AG04450 (cell line): ENCODE measurements around the gene TNS3. TPM values are rescaled to one million over a fixed set of nuclear protein-coding genes. Genes with fewer than 3 reads are reported as not detected.

ENCODE experiments used
- CTCF ChIA-PET: fragments of 300-600, 350-600 bp; formaldehyde crosslinking; extraction: SDS; loops from one replicate; lab custom pipeline; 2022; ENCODE audit warnings: antibody characterized with exemption, inconsistent platforms; lab: Charles Lee
- POLR2A ChIA-PET: fragments of 350-600 bp; formaldehyde crosslinking; extraction: SDS; loops from one replicate; lab custom pipeline; 2021; ENCODE audit warnings: antibody characterized with exemption, inconsistent platforms; lab: Yijun Ruan, JAX
- DNase-seq: peaks from one replicate; pipeline ENCODE4 v3.0.0-alpha.2; 2011; ENCODE audit warnings: low read depth, low spot score
- H3K27ac ChIP-seq: one replicate; pipeline ENCODE4 v1.5.1; 2012; ENCODE audit warnings: low read depth, low read length, control low read depth
- H3K27me3 ChIP-seq: one replicate; pipeline ENCODE4 v1.6.0; 2012; ENCODE audit warnings: low read length; ENCODE audit not compliant: control insufficient read depth, insufficient read depth
- H3K4me3 ChIP-seq: 2 replicates; pipeline ENCODE4 v1.5.1; 2011; ENCODE audit warnings: mild to moderate bottlenecking, low read depth, low read length, control low read depth
- H3K9me3 ChIP-seq: 2 replicates; pipeline ENCODE4 v1.5.1; 2012; ENCODE audit warnings: low read length; ENCODE audit not compliant: control insufficient read depth, insufficient read depth
- polyA plus RNA-seq: library from polyadenylated mRNA; depleted of rRNA; stranded (reverse); fragments of >200 nt; gene quantifications from 2 replicates; pipeline ENCODE4 v1.2.3, GENCODE V29; 2011
- TF ChIP-seq, protein P1 (sequence below): IDR thresholded peaks from 2 replicates; pipeline ENCODE4 v1.5.1; 2011; ENCODE audit warnings: low read depth, low read length, control low read depth, inconsistent platforms

TNS3 gene
- polyA plus RNA-seq, 1 experiment, result 131 TPM

DNA sequence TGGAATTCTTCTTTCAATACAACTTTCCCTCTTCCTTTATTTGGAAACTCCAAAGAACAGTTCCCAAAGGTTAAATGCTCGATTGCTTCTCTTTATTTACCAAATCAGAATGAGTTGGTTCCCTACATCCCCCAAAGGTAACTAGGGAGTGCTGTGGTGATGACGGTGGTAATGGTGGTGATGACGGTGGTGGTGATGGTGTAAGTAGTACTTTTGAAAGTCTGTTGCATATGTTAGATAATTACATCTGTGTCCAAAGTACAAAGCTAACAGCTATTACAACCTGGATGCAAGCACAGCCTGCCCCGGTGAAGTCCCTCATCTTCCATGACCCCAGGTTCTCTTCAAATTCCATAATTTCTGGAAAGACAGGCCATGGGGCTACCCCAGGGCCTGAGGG lies 115.1 kb downstream of the TNS3 start:
- H3K9me3 ChIP-seq, result no peaks in the 10 kb centered on the region
- ChIA-PET POLR2A (interaction anchor here (0.6 to 0.7 kb wide), 2 partner anchors 28 to 321 kb away, joined by 3 to 5 read pairs; no protein-coding TSS in a partner anchor), CTCF (no interaction called here)
- no peak for DNase-seq
- TF ChIP-seq, protein P1, sequence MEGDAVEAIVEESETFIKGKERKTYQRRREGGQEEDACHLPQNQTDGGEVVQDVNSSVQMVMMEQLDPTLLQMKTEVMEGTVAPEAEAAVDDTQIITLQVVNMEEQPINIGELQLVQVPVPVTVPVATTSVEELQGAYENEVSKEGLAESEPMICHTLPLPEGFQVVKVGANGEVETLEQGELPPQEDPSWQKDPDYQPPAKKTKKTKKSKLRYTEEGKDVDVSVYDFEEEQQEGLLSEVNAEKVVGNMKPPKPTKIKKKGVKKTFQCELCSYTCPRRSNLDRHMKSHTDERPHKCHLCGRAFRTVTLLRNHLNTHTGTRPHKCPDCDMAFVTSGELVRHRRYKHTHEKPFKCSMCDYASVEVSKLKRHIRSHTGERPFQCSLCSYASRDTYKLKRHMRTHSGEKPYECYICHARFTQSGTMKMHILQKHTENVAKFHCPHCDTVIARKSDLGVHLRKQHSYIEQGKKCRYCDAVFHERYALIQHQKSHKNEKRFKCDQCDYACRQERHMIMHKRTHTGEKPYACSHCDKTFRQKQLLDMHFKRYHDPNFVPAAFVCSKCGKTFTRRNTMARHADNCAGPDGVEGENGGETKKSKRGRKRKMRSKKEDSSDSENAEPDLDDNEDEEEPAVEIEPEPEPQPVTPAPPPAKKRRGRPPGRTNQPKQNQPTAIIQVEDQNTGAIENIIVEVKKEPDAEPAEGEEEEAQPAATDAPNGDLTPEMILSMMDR, result no peak
- H3K27ac ChIP-seq, result no peak overlapping the region
- no peak overlapping the region for H3K4me3 ChIP-seq
- H3K27me3 ChIP-seq, result no peaks in the 10 kb centered on the region

DNA sequence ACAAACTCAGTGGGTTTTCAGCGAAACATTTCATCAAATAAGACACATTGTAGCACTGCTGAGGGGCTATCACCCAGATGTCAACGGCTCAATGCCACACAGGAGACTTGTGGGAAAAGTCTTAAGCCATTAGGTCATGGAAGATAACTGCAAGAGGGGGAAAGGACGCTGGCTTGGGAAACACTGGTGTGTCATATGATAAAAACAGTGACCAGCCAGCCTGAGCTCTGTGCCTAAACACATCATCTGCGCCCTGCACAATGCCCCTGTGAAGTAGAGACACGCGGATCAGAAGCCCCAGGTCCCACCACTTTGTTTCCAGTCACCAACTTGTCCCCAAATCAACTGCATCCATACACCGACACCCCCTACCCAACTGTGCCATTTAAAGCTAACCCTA lies 116.7 kb downstream of the TNS3 start:
- ChIA-PET POLR2A (no interaction called here), CTCF (no interaction called here)
- Histone ChIP-seq H3K9me3 (peaks cover 2% of the 10 kb centered on the region; the same call in 1 of the 2 replicates), H3K4me3 (no peak overlapping the region), H3K27me3 (no peaks in the 10 kb centered on the region), H3K27ac (no peak overlapping the region)
- TF ChIP-seq, protein P1, result no peak
- no peak for DNase-seq

DNA sequence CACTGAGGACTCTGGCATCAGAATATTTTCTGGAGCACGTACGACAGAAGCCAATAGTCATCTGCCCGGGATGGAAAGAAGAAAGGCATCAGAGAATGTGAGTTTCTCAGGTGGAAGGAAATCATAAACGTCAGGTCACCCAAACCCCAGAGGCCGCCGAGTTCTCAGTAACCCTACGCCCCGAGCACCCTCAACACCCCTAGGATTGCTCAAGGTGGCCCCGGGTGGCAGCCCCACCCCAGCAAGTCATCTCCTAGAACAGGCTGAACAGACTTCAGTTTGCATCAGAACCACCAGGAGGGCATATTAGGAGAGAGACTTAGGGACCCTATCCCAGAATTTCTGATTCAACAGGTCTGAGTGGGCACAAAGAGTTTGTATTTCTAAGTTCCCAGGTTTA lies 117.6 kb downstream of the TNS3 start:
- POLR2A ChIA-PET, result interaction anchor here (0.5 kb wide), 1 partner anchor 18 kb away, joined by 3 read pairs; no protein-coding TSS in a partner anchor
- no peaks in the 10 kb centered on the region for H3K27me3 ChIP-seq
- TF ChIP-seq, protein P1, result no peak
- CTCF ChIA-PET, result no interaction called here
- H3K9me3 ChIP-seq, result peaks cover 3% of the 10 kb centered on the region; the same call in 1 of the 2 replicates
- DNase-seq, result no peak
- no peak overlapping the region for H3K27ac ChIP-seq
- H3K4me3 ChIP-seq, result no peak overlapping the region

DNA sequence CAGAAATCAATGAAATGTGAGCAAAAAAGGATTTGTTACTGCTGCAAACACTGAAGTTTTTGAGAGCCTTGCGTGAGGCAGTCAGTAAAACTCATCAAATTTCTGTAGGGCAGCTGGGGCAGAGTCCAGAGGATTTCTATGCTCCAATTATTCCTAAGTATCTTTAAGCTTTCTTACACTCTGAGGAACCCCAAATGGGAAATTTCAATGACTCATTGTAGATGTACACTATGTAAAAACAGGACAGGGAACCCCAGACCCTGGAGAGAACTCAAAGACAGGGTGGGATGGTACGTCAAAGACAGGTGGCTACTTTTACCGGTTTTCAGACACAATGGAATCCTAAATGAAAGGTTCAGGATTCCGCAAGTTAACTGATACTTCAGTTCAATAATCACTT lies 120.2 kb downstream of the TNS3 start:
- H3K27ac ChIP-seq, result no peak overlapping the region

DNA sequence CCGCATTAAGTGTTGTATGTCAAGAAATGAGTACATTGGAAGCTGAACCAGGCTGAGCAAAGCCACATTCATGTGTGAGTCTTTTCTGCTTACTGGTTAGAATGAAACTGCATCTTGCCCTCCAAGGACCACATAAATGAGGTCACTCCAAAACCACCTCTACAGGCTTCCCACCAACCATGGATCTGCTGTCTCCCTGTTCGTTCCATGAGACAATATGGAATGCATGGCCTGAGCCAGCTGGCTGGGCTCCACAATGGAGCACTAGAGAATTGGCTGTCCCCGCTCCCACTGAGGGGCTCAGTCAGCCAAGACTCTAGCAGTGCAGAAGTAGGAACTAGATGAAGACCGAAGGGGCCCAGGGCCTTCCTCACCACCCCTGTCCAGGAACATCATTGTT lies 120.8 kb downstream of the TNS3 start:
- peaks cover 3% of the 10 kb centered on the region; the same call in 1 of the 2 replicates for H3K9me3 ChIP-seq
- H3K27ac ChIP-seq, result peak overlapping the region; percentile 32
- ChIA-PET POLR2A (interaction anchor here (0.6 to 1.2 kb wide), 2 partner anchors 14 to 36 kb away, joined by 3 to 4 read pairs; no protein-coding TSS in a partner anchor), CTCF (no interaction called here)
- no peaks in the 10 kb centered on the region for H3K27me3 ChIP-seq
- no peak overlapping the region for H3K4me3 ChIP-seq
- DNase-seq, result no peak
- TF ChIP-seq, protein P1, result no peak

More for the DNA sequence above, 120.2 kb downstream of the TNS3 start:
- ChIA-PET POLR2A (interaction anchor here (0.6 kb wide), 1 partner anchor 35 kb away, joined by 4 read pairs; no protein-coding TSS in a partner anchor), CTCF (no interaction called here)
- TF ChIP-seq, protein P1, result no peak
- no peak for DNase-seq
- H3K9me3 ChIP-seq, result peaks cover 3% of the 10 kb centered on the region; the same call in 1 of the 2 replicates
- no peak overlapping the region for H3K4me3 ChIP-seq
- H3K27me3 ChIP-seq, result no peaks in the 10 kb centered on the region
